H1 (cell line): Measurements from ENCODE around the gene PAFAH1B1. TPM values are rescaled to one million over a fixed set of nuclear protein-coding genes. Genes with fewer than 3 reads are reported as not detected.

Source experiments
- CTCF ChIA-PET: fragments of 300-600 bp; sonication (Branson Sonifier 250); formaldehyde crosslinking; loops from one replicate; lab custom pipeline; 2021; ENCODE audit not compliant: partially characterized antibody; lab: Charles Lee
- POLR2A ChIA-PET: fragments of 300-600 bp; sonication (Branson Sonifier 250); formaldehyde crosslinking; loops from one replicate; lab custom pipeline; 2021; ENCODE audit warnings: inconsistent platforms; ENCODE audit not compliant: partially characterized antibody; lab: Charles Lee
- DNase-seq, 2 experiments: peaks; one replicate each; pipeline versions ENCODE4 v3.0.0 to v3.0.0-alpha.2; 2010 to 2022; ENCODE audit warnings: low spot score in 2 of 2, low read depth in 1 of 2, mixed read lengths in 1 of 2
- FAIRE-seq: peaks from 2 replicates; lab custom pipeline; 2011; peaks lifted over from hg19 to GRCh38; lab: Jason Lieb, UNC
- H2AFZ ChIP-seq: 2 replicates; pipeline ENCODE4 v1.8.1; 2012; ENCODE audit warnings: low read length, inconsistent platforms
- H2AK5ac ChIP-seq: 2 replicates; pipeline ENCODE4 v1.6.1; 2013; ENCODE audit warnings: low read depth, low read length
- H2BK120ac ChIP-seq: replicated peaks from 2 replicates; pipeline ENCODE3; 2013; ENCODE audit warnings: low read depth, low read length, inconsistent platforms
- H2BK12ac ChIP-seq: 2 replicates; pipeline ENCODE4 v1.6.1; 2013; ENCODE audit warnings: low read depth, low read length
- H2BK15ac ChIP-seq: 2 replicates; pipeline ENCODE4 v1.6.1; 2013; ENCODE audit warnings: low read length
- H2BK20ac ChIP-seq: 2 replicates; pipeline ENCODE4 v1.6.1; 2013; ENCODE audit warnings: low read length
- H2BK5ac ChIP-seq: 2 replicates; pipeline ENCODE4 v1.6.1; 2013; ENCODE audit warnings: low read depth, low read length
- H3K14ac ChIP-seq: 2 replicates; pipeline ENCODE4 v1.6.1; 2013; ENCODE audit warnings: inconsistent platforms; ENCODE audit not compliant: insufficient read length
- H3K18ac ChIP-seq: 2 replicates; pipeline ENCODE4 v1.6.1; 2013; ENCODE audit warnings: low read length; ENCODE audit errors: extremely low read depth
- H3K23ac ChIP-seq: 2 replicates; pipeline ENCODE4 v1.6.1; 2013; ENCODE audit warnings: inconsistent platforms; ENCODE audit not compliant: insufficient read length
- H3K23me2 ChIP-seq: 2 replicates; pipeline ENCODE4 v1.6.1; 2013; ENCODE audit warnings: low read depth, low read length
- H3K27ac ChIP-seq: 2 replicates; pipeline ENCODE4 v1.6.1; 2011; ENCODE audit warnings: low read depth, low read length, inconsistent platforms
- H3K27me3 ChIP-seq, 4 experiments: replicated peaks in 1 of 4; 1 replicate in 1 of 4; 2 replicates in 3 of 4; pipeline versions ENCODE4 v1.6.1 to v1.8.1; 2011 to 2013; ENCODE audit warnings: low read length in 3 of 4, mild to moderate bottlenecking in 3 of 4, inconsistent platforms in 2 of 4, mixed read lengths in 2 of 4, moderate library complexity in 1 of 4; ENCODE audit not compliant: control insufficient read depth in 3 of 4, insufficient read depth in 3 of 4; ENCODE audit errors: extremely low read depth in 1 of 4
- H3K36me3 ChIP-seq, 4 experiments: 2 replicates each; pipeline versions ENCODE4 v1.6.1 to v1.8.1; 2011 to 2013; ENCODE audit warnings: mild to moderate bottlenecking in 4 of 4, low read length in 3 of 4, moderate library complexity in 2 of 4, control low read depth in 1 of 4, inconsistent platforms in 1 of 4; ENCODE audit not compliant: insufficient read depth in 4 of 4, control insufficient read depth in 2 of 4
- H3K4ac ChIP-seq: replicated peaks from 2 replicates; pipeline ENCODE3; 2013; ENCODE audit warnings: low read length, low read depth, mixed read lengths, inconsistent platforms; ENCODE audit not compliant: insufficient read length
- H3K4me1 ChIP-seq, 4 experiments: replicated peaks in 1 of 4; 1 replicate in 1 of 4; 2 replicates in 3 of 4; pipeline versions ENCODE4 v1.6.1 to v1.8.1; 2011 to 2013; ENCODE audit warnings: low read length in 3 of 4, inconsistent platforms in 2 of 4, mixed read lengths in 1 of 4; ENCODE audit not compliant: insufficient read depth in 4 of 4, control insufficient read depth in 3 of 4
- H3K4me2 ChIP-seq, 2 experiments: 2 replicates each; pipeline versions ENCODE4 v1.6.1 to v1.8.1; 2011 to 2013; ENCODE audit warnings: low read depth in 2 of 2, low read length in 2 of 2, control low read depth in 1 of 2, inconsistent platforms in 1 of 2, mild to moderate bottlenecking in 1 of 2; ENCODE audit not compliant: insufficient read depth in 1 of 2
- H3K4me3 ChIP-seq, 4 experiments: fragments of 200-600, 300-600 bp in 1 of 4; sonication (generic), shearing (Covaris generic), sonication (Bioruptor Twin) in 1 of 4; 2 replicates each; pipeline versions ENCODE4 v1.5.1 to v1.8.1; 2011 to 2016; ENCODE audit warnings: low read length in 4 of 4, low read depth in 3 of 4, control low read depth in 2 of 4, inconsistent platforms in 2 of 4, mild to moderate bottlenecking in 2 of 4, mixed read lengths in 1 of 4, moderate library complexity in 1 of 4; ENCODE audit not compliant: insufficient read depth in 2 of 4; ENCODE audit errors: extremely low read depth in 1 of 4
- H3K56ac ChIP-seq: replicated peaks from 2 replicates; pipeline ENCODE3; 2013; ENCODE audit warnings: low read depth, mild to moderate bottlenecking, mixed read lengths, low read length, inconsistent platforms; ENCODE audit not compliant: insufficient read length
- H3K79me1 ChIP-seq: 2 replicates; pipeline ENCODE4 v1.6.1; 2013; ENCODE audit warnings: low read depth, low read length, control low read depth
- H3K79me2 ChIP-seq, 2 experiments: 2 replicates each; pipeline versions ENCODE4 v1.6.1 to v1.8.1; 2012 to 2013; ENCODE audit warnings: low read length in 2 of 2, mild to moderate bottlenecking in 2 of 2, inconsistent platforms in 1 of 2; ENCODE audit not compliant: insufficient read depth in 2 of 2, control insufficient read depth in 1 of 2
- H3K9ac ChIP-seq, 4 experiments: replicated peaks in 1 of 4; 1 replicate in 1 of 4; 2 replicates in 3 of 4; pipeline versions ENCODE4 v1.6.1 to v1.8.1; 2011 to 2013; ENCODE audit warnings: low read depth in 3 of 4, low read length in 3 of 4, control low read depth in 2 of 4, mild to moderate bottlenecking in 2 of 4, moderate library complexity in 2 of 4, inconsistent platforms in 1 of 4; ENCODE audit errors: extremely low read depth in 1 of 4
- H3K9me3 ChIP-seq, 2 experiments: 2 replicates each; pipeline versions ENCODE4 v1.6.1 to v1.8.1; 2012 to 2013; ENCODE audit warnings: mild to moderate bottlenecking in 2 of 2, moderate library complexity in 2 of 2, control low read depth in 1 of 2, inconsistent platforms in 1 of 2, low read depth in 1 of 2, low read length in 1 of 2, mixed read lengths in 1 of 2; ENCODE audit not compliant: insufficient read depth in 2 of 2
- H4K20me1 ChIP-seq, 2 experiments: replicated peaks in 1 of 2; 2 replicates each; pipeline versions ENCODE3 to v1.8.1; 2011 to 2013; ENCODE audit warnings: inconsistent platforms in 2 of 2, low read length in 2 of 2, mild to moderate bottlenecking in 1 of 2; ENCODE audit not compliant: insufficient read depth in 2 of 2, control insufficient read depth in 1 of 2
- H4K5ac ChIP-seq: 2 replicates; pipeline ENCODE4 v1.6.1; 2013; ENCODE audit warnings: low read length, low read depth, mixed read lengths, inconsistent platforms; ENCODE audit not compliant: insufficient read length
- H4K8ac ChIP-seq: 2 replicates; pipeline ENCODE4 v1.8.0; 2013; ENCODE audit warnings: mild to moderate bottlenecking, moderate library complexity, low read length, inconsistent platforms; ENCODE audit not compliant: insufficient read depth; ENCODE audit errors: extremely low read depth
- H4K91ac ChIP-seq: replicated peaks from 2 replicates; pipeline ENCODE3; 2013; ENCODE audit warnings: low read length, mixed read lengths, inconsistent platforms; ENCODE audit not compliant: insufficient read length
- ASH2L ChIP-seq: fragments of 200-600, 300-600 bp; sonication (generic); IDR thresholded peaks from one replicate; pipeline ENCODE4 v1.7.1; 2017; ENCODE audit warnings: low read length
- CEBPB ChIP-seq: IDR thresholded peaks from 2 replicates; pipeline ENCODE4 v1.6.1; 2012; ENCODE audit warnings: low read depth, low read length
- CHD1 ChIP-seq: IDR thresholded peaks from 2 replicates; pipeline ENCODE4 v1.6.1; 2012; ENCODE audit warnings: low read depth, low read length, improper control_type of control experiment
- CREB1 ChIP-seq: IDR thresholded peaks from 2 replicates; pipeline ENCODE4 v1.6.1; 2012; ENCODE audit warnings: inconsistent platforms
- EP300 ChIP-seq, 2 experiments: IDR thresholded peaks; 1 replicate in 1 of 2; 2 replicates in 1 of 2; pipeline ENCODE4 v1.6.1; 2011 to 2012; ENCODE audit warnings: low read depth in 2 of 2, low read length in 2 of 2, mild to moderate bottlenecking in 2 of 2, borderline replicate concordance in 1 of 2, inconsistent platforms in 1 of 2, moderate library complexity in 1 of 2
- EZH2 ChIP-seq: fragments of 200-600 bp; sonication (generic); IDR thresholded peaks from 2 replicates; pipeline ENCODE4 v1.7.1; 2012; ENCODE audit warnings: low read depth, mild to moderate bottlenecking, moderate library complexity, low read length, inconsistent platforms; ENCODE audit not compliant: severe bottlenecking
- FOSL1 ChIP-seq: IDR thresholded peaks from 2 replicates; pipeline ENCODE4 v1.6.1; 2011; ENCODE audit warnings: mild to moderate bottlenecking, low read depth, low read length, moderate library complexity; ENCODE audit not compliant: insufficient read depth
- RAD21 ChIP-seq, 2 experiments: IDR thresholded peaks in 1 of 2; conservative IDR thresholded peaks in 1 of 2; 2 replicates each; pipeline ENCODE4 v1.6.1; 2011; ENCODE audit warnings: low read depth in 2 of 2, low read length in 2 of 2, improper control_type of control experiment in 1 of 2, inconsistent platforms in 1 of 2, mild to moderate bottlenecking in 1 of 2, moderate library complexity in 1 of 2
- RNF2 ChIP-seq: fragments of 200-900, 300-1000 bp; sonication (generic); IDR thresholded peaks from 2 replicates; pipeline ENCODE4 v1.7.1; 2016; ENCODE audit warnings: borderline replicate concordance, low read depth, mild to moderate bottlenecking, antibody characterized with exemption, low read length; ENCODE audit not compliant: poor library complexity, severe bottlenecking; ENCODE audit errors: missing control alignments
- SAP30 ChIP-seq: fragments of 300-600 bp; sonication (generic); IDR thresholded peaks from 2 replicates; pipeline ENCODE4 v1.7.1; 2012; ENCODE audit warnings: low read length, moderate library complexity, mild to moderate bottlenecking, inconsistent platforms; ENCODE audit not compliant: insufficient read depth, insufficient replicate concordance
- SUZ12 ChIP-seq: fragments of 200-600 bp; sonication (generic); IDR thresholded peaks from 2 replicates; pipeline ENCODE4 v1.6.1; 2012; ENCODE audit warnings: mild to moderate bottlenecking, inconsistent platforms, low read length, moderate library complexity, mixed read lengths
- TBP ChIP-seq: IDR thresholded peaks from 2 replicates; pipeline ENCODE4 v1.6.1; 2011; ENCODE audit warnings: low read depth, low read length, improper control_type of control experiment
- TCF12 ChIP-seq: IDR thresholded peaks from 2 replicates; pipeline ENCODE4 v1.6.1; 2011; ENCODE audit warnings: low read depth, mild to moderate bottlenecking, low read length
- TEAD4 ChIP-seq: IDR thresholded peaks from 2 replicates; pipeline ENCODE4 v1.6.1; 2012; ENCODE audit warnings: low read depth, low read length, inconsistent platforms, mixed read lengths
- WGBS, 2 experiments: shearing (Covaris generic) in 1 of 2; methylation state at CpG; one replicate each; pipeline versions ENCODE4 v1.1.6 to v1.1.7; 2013 to 2015; ENCODE audit warnings: low lambda C conversion rate in 2 of 2, mixed read lengths in 2 of 2, inconsistent platforms in 1 of 2, low coverage in 1 of 2, missing lambda C conversion rate in 1 of 2; ENCODE audit not compliant: insufficient replicate concordance in 2 of 2, insufficient coverage in 1 of 2, insufficient read length in 1 of 2; ENCODE audit errors: extremely low coverage in 1 of 2, missing lambda C conversion rate in 1 of 2; 5-methylcytosine and 5-hydroxymethylcytosine counted together
- polyA plus RNA-seq, 7 experiments: library from polyadenylated mRNA; depleted of rRNA in 3 of 7; stranded (reverse) in 5 of 7; unstranded in 2 of 7; fragments of >200 nt in 5 of 7; fragments of 200-250 nt in 2 of 7; gene quantifications; 1 replicate in 5 of 7; 2 replicates in 1 of 7; 4 replicates in 1 of 7; pipeline versions ENCODE4 v1.2.1 to v1.2.3, GENCODE V29; 2011 to 2013; ENCODE audit warnings: missing spikeins in 2 of 7, mixed read lengths in 2 of 7
- total RNA-seq: library from RNA; stranded (reverse); fragmentation: NEBNext Ultra II Directional; extraction: Animal tissue kit (Norgen Biotek cat#: 25700); gene quantifications from 2 replicates; pipeline ENCODE4 v1.2.1, GENCODE V29; 2021

Gene PAFAH1B1
- total and polyA plus RNA-seq, 2 of the 8 experiments (the other 6 are each of a cell fraction or from before 2014, with no cell fraction given): 42.0 to 152 TPM

DNA sequence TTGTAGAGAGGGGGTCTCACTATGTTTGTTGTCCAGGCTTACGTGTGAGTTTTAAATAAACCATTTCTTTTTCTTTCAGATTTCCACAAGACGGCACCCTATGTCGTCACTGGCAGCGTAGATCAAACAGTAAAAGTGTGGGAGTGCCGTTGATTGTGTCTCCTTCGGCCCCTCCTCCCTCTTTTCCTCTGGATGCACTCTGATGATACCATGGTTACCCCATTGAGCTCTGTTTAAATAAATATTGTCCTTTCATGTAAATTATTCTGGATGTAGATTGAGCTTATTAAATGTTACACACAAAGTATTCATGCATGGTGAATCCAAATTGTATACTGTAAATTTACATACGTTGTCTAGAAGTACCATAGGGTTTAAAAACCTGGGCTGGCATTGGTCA lies 88.2 kb downstream of the PAFAH1B1 start:
- Histone ChIP-seq H3K9ac (no peak overlapping the region), H2BK5ac (no peak overlapping the region), H4K5ac (no peak overlapping the region), H3K27me3 (no peaks in the 10 kb centered on the region), H3K4me1 (no peaks in the 10 kb centered on the region), H3K79me1 (no peaks in the 10 kb centered on the region), H3K27ac (no peak overlapping the region), H2AFZ (no peak overlapping the region), H2BK120ac (no peak overlapping the region), H2BK12ac (no peak overlapping the region), H4K91ac (no peak overlapping the region), H2BK15ac (no peak overlapping the region), H3K4me2 (no peak overlapping the region), H4K8ac (no peak overlapping the region), H3K23ac (no peak overlapping the region), H4K20me1 (peaks cover 0 to 9% of the 10 kb centered on the region in 2 experiments), H3K9me3 (no peaks in the 10 kb centered on the region), H3K23me2 (peaks cover 6% of the 10 kb centered on the region; the same call in 1 of the 2 replicates), H3K4me3 (no peak overlapping the region), H3K14ac (no peak overlapping the region), H3K36me3 (peaks cover 9 to 34% (median 20%) of the 10 kb centered on the region in 4 experiments; a peak in 7 of 8 replicates), H2AK5ac (no peak overlapping the region), H3K56ac (no peak overlapping the region), H2BK20ac (no peak overlapping the region), H3K18ac (no peak overlapping the region), H3K79me2 (no peaks in the 10 kb centered on the region), H3K4ac (no peak overlapping the region)
- POLR2A ChIA-PET: interaction anchor here (1.0 to 1.4 kb wide), 2 partner anchors 10 to 171 kb away, joined by 3 to 4 read pairs; no protein-coding TSS in a partner anchor
- 92% methylated on average over 7 of the region's 7 CpGs; no CpG with 5 or more reads in 1 of the 2 experiments for WGBS, 2 experiments
- FAIRE-seq (no peak), DNase-seq (no peak)
- CTCF ChIA-PET: interaction anchor here (1.3 to 1.5 kb wide), 2 partner anchors 15 to 265 kb away, joined by 3 to 4 read pairs; no protein-coding TSS in a partner anchor
- TF ChIP-seq EP300 (IDR thresholded peaks at IDR 0.05; ENCODE audit: borderline replicate concordance in 1 of 2, low read depth in 2 of 2, low read length in 2 of 2): no peak
- no peak for TF ChIP-seq FOSL1
- no peak for TF ChIP-seq ASH2L
- no peak for TF ChIP-seq CEBPB
- TF ChIP-seq EZH2: no peak
- no peak for TF ChIP-seq SUZ12
- no peak for TF ChIP-seq SAP30
- TF ChIP-seq TBP: no peak
- TF ChIP-seq CREB1: no peak
- no peak for TF ChIP-seq TCF12
- TF ChIP-seq CHD1: no peak
- no peak for TF ChIP-seq RAD21 (IDR thresholded peaks at IDR 0.05 in 1 of 2, conservative IDR thresholded peaks at IDR 0.05 in 1 of 2; ENCODE audit: low read depth in 2 of 2, low read length in 2 of 2)
- no peak for TF ChIP-seq TEAD4
- TF ChIP-seq RNF2: no peak
